ENCODE measurements around the gene KCNK1. TPM values are rescaled to one million over a fixed set of nuclear protein-coding genes. Genes with fewer than 3 reads are reported as not detected.

The KCNK1 gene
- total RNA-seq, 1 donor from 2014 or later = 13.7 TPM

DNA sequence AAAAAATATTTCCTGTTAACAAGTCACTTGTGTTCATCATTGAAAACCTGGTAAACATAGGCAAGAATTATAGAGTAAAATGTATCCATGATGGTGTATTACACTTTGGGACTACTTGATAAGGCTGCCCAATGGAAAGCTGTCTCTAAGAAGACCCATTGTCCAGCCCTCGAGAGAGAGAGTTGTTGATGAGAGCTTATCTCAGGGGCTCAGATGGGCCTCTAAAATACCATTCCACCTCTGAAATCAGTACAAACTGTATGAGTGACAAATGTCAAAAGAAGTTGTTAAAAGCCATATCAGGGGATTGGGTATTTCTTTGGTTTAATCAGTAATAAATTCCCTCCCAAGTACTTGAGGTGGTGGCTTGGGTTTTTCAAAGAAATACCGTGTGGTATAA, 96.1 kb downstream of the KCNK1 start:
- peaks cover 11% of the 10 kb centered on the region for H3K9me3 Mint-ChIP-seq
- H3K4me1 Mint-ChIP-seq (ENCODE audit: unreplicated experiment) = peaks cover 18% of the 10 kb centered on the region
- H3K4me3 Mint-ChIP-seq = no peak overlapping the region

DNA sequence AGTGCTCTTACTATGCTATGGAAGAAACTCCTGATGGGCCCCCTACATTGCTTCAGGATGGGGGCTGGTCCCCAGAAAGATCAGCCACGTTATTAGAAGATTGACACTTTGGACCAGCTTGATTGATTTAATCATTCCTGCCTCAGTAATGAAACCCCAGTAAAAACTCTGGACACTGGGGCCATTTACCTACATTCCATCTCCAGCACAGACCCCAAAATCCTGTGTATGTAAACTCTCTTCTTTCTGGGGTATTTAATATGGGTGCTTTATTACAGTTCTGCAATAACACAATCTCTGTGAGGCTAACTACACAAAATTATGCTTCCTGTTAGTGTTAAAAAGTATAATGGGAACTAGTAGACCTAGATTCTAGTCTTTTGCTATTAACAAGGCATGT, 96.6 kb downstream of the KCNK1 start:
- Mint-ChIP-seq H3K27me3 (no peaks in the 10 kb centered on the region), H3K4me1 (ENCODE audit: unreplicated experiment) (peaks cover 17% of the 10 kb centered on the region), H3K9me3 (peaks cover 11% of the 10 kb centered on the region), H3K27ac (no peak overlapping the region), H3K4me3 (no peak overlapping the region), H3K36me3 (no peaks in the 10 kb centered on the region)
- TF ChIP-seq, protein P1, sequence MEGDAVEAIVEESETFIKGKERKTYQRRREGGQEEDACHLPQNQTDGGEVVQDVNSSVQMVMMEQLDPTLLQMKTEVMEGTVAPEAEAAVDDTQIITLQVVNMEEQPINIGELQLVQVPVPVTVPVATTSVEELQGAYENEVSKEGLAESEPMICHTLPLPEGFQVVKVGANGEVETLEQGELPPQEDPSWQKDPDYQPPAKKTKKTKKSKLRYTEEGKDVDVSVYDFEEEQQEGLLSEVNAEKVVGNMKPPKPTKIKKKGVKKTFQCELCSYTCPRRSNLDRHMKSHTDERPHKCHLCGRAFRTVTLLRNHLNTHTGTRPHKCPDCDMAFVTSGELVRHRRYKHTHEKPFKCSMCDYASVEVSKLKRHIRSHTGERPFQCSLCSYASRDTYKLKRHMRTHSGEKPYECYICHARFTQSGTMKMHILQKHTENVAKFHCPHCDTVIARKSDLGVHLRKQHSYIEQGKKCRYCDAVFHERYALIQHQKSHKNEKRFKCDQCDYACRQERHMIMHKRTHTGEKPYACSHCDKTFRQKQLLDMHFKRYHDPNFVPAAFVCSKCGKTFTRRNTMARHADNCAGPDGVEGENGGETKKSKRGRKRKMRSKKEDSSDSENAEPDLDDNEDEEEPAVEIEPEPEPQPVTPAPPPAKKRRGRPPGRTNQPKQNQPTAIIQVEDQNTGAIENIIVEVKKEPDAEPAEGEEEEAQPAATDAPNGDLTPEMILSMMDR (conservative IDR thresholded peaks at IDR 0.05) = no peak
- no peak for DNase-seq (ENCODE audit: extremely low spot score, unreplicated experiment)

More for the DNA sequence above, 96.1 kb downstream of the KCNK1 start:
- DNase-seq (ENCODE audit: extremely low spot score, unreplicated experiment) = no peak
- Mint-ChIP-seq H3K27ac (no peak overlapping the region), H3K27me3 (no peaks in the 10 kb centered on the region), H3K36me3 (no peaks in the 10 kb centered on the region)
- TF ChIP-seq, protein P1 (conservative IDR thresholded peaks at IDR 0.05) = no peak

DNA sequence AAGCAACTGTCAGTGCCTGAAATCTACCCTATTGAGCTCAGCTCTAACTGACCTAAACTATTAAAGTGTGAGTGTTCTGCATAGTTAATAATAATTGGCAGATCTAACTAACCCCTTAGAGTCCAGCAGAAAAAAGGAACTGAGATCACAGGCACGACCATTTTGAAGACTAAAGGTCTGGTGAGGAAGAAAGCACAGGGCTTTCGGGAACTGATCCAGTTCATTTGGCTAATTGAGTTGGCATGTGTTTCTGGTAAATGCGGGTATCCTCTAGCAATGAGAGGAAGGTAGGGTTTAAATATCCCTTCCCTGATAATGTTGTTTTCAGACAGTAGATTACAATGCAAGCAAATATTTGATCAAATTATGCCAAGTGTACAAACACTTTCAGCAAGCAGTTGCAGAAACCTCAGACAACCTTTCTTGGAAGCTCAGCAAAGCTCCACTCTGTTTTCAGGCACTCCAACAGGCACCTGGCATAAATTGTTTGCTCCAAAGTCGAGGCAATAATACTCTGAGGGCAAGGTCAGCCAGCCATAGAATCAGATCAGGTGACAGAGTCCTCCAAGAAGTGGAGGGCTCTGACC, 100.8 kb downstream of the KCNK1 start:
- H3K27me3 Mint-ChIP-seq = no peaks in the 10 kb centered on the region
- no peak overlapping the region for H3K4me3 Mint-ChIP-seq
- H3K27ac Mint-ChIP-seq = no peak overlapping the region
- no peaks in the 10 kb centered on the region for H3K4me1 Mint-ChIP-seq (ENCODE audit: unreplicated experiment)
- no peaks in the 10 kb centered on the region for H3K36me3 Mint-ChIP-seq
- H3K9me3 Mint-ChIP-seq = peaks cover 3% of the 10 kb centered on the region
- DNase-seq (ENCODE audit: extremely low spot score, unreplicated experiment) = no peak
- TF ChIP-seq, protein P1 (conservative IDR thresholded peaks at IDR 0.05) = no peak

DNA sequence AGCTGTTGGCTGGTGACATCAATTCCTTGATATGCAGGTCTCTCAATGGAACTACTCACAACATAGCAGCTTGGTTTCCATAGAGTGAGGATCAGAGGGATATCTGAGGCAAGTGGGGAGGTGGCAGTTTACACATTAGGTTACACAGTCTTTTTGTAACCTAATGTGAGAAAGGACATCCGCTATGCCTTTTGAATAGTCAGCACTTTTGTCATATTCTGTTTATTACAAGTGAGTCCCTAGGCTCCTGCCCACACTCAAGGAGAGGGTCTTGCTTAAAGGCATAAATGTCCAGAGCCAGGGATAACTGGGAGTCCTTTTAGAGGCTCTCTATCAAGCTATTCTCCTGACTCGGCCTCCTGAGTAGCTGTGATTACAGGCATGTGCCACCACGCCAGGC, 104.2 kb downstream of the KCNK1 start:
- TF ChIP-seq, protein P1 (conservative IDR thresholded peaks at IDR 0.05) = no peak
- no peaks in the 10 kb centered on the region for H3K27me3 Mint-ChIP-seq
- H3K4me3 Mint-ChIP-seq = no peak overlapping the region
- peaks cover 3% of the 10 kb centered on the region for H3K9me3 Mint-ChIP-seq
- no peaks in the 10 kb centered on the region for H3K36me3 Mint-ChIP-seq
- H3K4me1 Mint-ChIP-seq (ENCODE audit: unreplicated experiment) = peaks cover 16% of the 10 kb centered on the region
- no peak overlapping the region for H3K27ac Mint-ChIP-seq
- DNase-seq (ENCODE audit: extremely low spot score, unreplicated experiment) = no peak

DNA sequence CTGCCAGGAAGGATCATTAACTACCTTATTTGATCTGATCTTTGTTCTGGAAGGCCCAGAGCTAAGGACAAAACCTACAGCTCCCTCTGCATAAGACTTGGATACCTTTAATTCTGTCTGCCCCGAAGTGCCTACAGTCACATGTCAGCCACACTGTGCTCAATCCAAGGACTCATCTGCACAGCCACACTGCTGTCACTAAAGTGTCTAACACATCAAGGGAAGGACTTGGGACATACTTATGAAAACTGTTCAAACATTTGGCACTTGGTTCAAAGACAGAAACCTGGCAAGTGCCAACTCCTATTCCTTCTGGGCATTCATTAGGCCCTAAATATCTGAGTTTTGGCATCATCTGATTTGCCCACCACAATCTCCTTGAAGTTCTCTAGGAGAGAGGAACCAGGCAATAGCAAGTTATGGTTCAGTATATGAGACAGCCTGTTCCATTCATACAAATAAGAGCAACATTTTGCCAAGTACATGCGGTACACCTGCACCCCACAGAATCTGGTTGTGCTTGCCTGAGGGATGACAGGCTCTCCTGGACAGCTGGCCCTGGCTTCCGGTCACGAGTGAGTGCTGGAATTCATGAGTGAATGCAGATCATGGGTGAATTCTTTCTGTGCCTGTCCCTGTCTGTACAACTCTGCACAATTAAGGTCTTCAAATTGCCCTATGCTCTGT, 105.9 kb downstream of the KCNK1 start:
- H3K27ac Mint-ChIP-seq = no peak overlapping the region
- DNase-seq (ENCODE audit: extremely low spot score, unreplicated experiment) = no peak
- H3K4me1 Mint-ChIP-seq (ENCODE audit: unreplicated experiment) = peaks cover 16% of the 10 kb centered on the region
- H3K36me3 Mint-ChIP-seq = no peaks in the 10 kb centered on the region
- H3K9me3 Mint-ChIP-seq = peaks cover 3% of the 10 kb centered on the region
- no peak overlapping the region for H3K4me3 Mint-ChIP-seq
- TF ChIP-seq, protein P1 (conservative IDR thresholded peaks at IDR 0.05) = no peak
- no peaks in the 10 kb centered on the region for H3K27me3 Mint-ChIP-seq
